Measurements from ENCODE around the gene FOXI1.

The FOXI1 gene

DNA sequence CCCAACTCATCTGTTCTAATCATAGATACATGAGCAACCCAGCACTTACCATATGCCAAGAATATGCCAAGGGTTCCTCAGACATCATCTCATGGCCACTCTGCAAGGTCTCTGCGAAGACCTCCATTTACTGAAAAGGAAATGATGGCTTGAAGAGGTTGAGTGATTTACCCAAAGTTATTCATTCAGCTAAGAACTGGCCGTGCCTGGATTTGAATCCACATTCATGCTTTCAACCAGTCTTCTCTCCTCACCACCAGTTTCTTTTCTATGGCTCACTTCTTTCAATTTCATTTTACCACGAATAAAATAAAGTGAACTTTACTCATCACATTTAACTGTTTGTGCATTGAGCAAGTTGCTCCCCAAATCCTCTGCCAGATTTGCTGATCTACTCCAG is 27.2 kb upstream of the FOXI1 start:
- no peak for DNase-seq
- CTCF ChIA-PET: interaction anchor here (1.2 kb wide), 1 partner anchor 113 kb away, joined by 5 read pairs; no protein-coding TSS in a partner anchor
- no peaks in the 10 kb centered on the region for H3K9me3 ChIP-seq (ENCODE audit: control extremely low read depth in 1 of 5, control insufficient read depth in 4 of 5, insufficient read depth in 2 of 5, low read depth in 1 of 5, low read length in 4 of 5)
- H3K36me3 ChIP-seq (ENCODE audit: control insufficient read depth in 4 of 4, insufficient read depth in 4 of 4, low read length in 3 of 4): peaks cover 38 to 94% (median 75%) of the 10 kb centered on the region in 4 experiments
- H3K27ac ChIP-seq (ENCODE audit: insufficient read depth in 1 of 2, low read depth in 1 of 2, low read length in 2 of 2, poor library complexity in 1 of 2, severe bottlenecking in 2 of 2): no peak overlapping the region
- H3K4me3 ChIP-seq (ENCODE audit: control insufficient read depth in 1 of 7, extremely low read depth in 1 of 7, insufficient read depth in 4 of 7, low read depth in 2 of 7, low read length in 6 of 7): no peak overlapping the region
- H3K4me1 ChIP-seq (ENCODE audit: control extremely low read depth in 1 of 4, control insufficient read depth in 4 of 4, insufficient read depth in 4 of 4, low read length in 3 of 4): no peaks in the 10 kb centered on the region
- POLR2A ChIA-PET: no interaction called here
- 95% methylated on average over 3 of the region's 3 CpGs for WGBS (ENCODE audit: insufficient coverage)
- H3K27me3 ChIP-seq (replicated peaks in 2 of 5; ENCODE audit: control insufficient read depth in 4 of 5, insufficient read depth in 5 of 5, low read length in 4 of 5): no peaks in the 10 kb centered on the region

- H3K4me1 ChIP-seq (ENCODE audit: control extremely low read depth in 1 of 4, control insufficient read depth in 4 of 4, insufficient read depth in 4 of 4, low read length in 3 of 4): no peaks in the 10 kb centered on the region
- H3K9me3 ChIP-seq (ENCODE audit: control extremely low read depth in 1 of 5, control insufficient read depth in 4 of 5, insufficient read depth in 2 of 5, low read depth in 1 of 5, low read length in 4 of 5): no peaks in the 10 kb centered on the region
- peaks cover 38 to 98% (median 80%) of the 10 kb centered on the region in 4 experiments for H3K36me3 ChIP-seq (ENCODE audit: control insufficient read depth in 4 of 4, insufficient read depth in 4 of 4, low read length in 3 of 4)
- H3K27ac ChIP-seq (ENCODE audit: insufficient read depth in 1 of 2, low read depth in 1 of 2, low read length in 2 of 2, poor library complexity in 1 of 2, severe bottlenecking in 2 of 2): no peak overlapping the region
- H3K27me3 ChIP-seq (replicated peaks in 2 of 5; ENCODE audit: control insufficient read depth in 4 of 5, insufficient read depth in 5 of 5, low read length in 4 of 5): no peaks in the 10 kb centered on the region
- ChIA-PET POLR2A (no interaction called here), CTCF (interaction anchor here (0.6 to 1.2 kb wide), 2 partner anchors 114 to 326 kb away, joined by 3 to 5 read pairs; no protein-coding TSS in a partner anchor)
- no peak for DNase-seq
- 100% methylated on average over 12 of the region's 13 CpGs for WGBS (ENCODE audit: insufficient coverage)
- H3K4me3 ChIP-seq (ENCODE audit: control insufficient read depth in 1 of 7, extremely low read depth in 1 of 7, insufficient read depth in 4 of 7, low read depth in 2 of 7, low read length in 6 of 7): no peak overlapping the region
Measured at GRCh38 chr5:170078931-170079330, 26.8 kb upstream of the FOXI1 start.

DNA sequence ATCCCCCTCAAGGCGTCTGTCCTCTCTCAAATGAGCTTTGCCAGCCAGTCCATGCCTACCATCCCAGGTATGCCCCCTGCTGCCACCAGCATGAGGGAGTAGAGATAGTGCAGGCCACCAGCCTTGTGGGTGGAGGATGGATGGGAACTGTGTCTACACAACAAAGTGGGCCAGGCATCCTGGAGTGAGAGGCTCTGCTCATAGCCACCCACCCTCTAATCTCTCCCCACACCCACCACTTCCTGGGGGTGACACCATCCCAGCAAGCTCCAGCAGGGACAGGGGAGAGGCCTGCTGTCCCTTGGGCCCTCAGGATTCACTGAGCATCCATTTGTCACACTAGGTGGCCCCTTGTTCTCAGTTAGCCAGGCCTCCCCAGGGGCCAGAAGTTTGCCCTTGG is 25.5 kb upstream of the FOXI1 start:
- POLR2A ChIA-PET: no interaction called here
- Histone ChIP-seq H3K27ac (ENCODE audit: insufficient read depth in 1 of 2, low read depth in 1 of 2, low read length in 2 of 2, poor library complexity in 1 of 2, severe bottlenecking in 2 of 2) (no peak overlapping the region), H3K4me3 (ENCODE audit: control insufficient read depth in 1 of 7, extremely low read depth in 1 of 7, insufficient read depth in 4 of 7, low read depth in 2 of 7, low read length in 6 of 7) (no peak overlapping the region), H3K27me3 (replicated peaks in 2 of 5; ENCODE audit: control insufficient read depth in 4 of 5, insufficient read depth in 5 of 5, low read length in 4 of 5) (no peaks in the 10 kb centered on the region), H3K36me3 (ENCODE audit: control insufficient read depth in 4 of 4, insufficient read depth in 4 of 4, low read length in 3 of 4) (peaks cover 34 to 100% (median 77%) of the 10 kb centered on the region in 4 experiments), H3K4me1 (ENCODE audit: control extremely low read depth in 1 of 4, control insufficient read depth in 4 of 4, insufficient read depth in 4 of 4, low read length in 3 of 4) (no peaks in the 10 kb centered on the region), H3K9me3 (ENCODE audit: control extremely low read depth in 1 of 5, control insufficient read depth in 4 of 5, insufficient read depth in 2 of 5, low read depth in 1 of 5, low read length in 4 of 5) (no peaks in the 10 kb centered on the region)
- 100% methylated on average over 1 of the region's 1 CpG for WGBS (ENCODE audit: insufficient coverage)
- DNase-seq: no peak
- CTCF ChIA-PET: no interaction called here

- ChIA-PET POLR2A (no interaction called here), CTCF (no interaction called here)
- no peak for DNase-seq
- Histone ChIP-seq H3K36me3 (ENCODE audit: control insufficient read depth in 4 of 4, insufficient read depth in 4 of 4, low read length in 3 of 4) (peaks cover 34 to 100% (median 78%) of the 10 kb centered on the region in 4 experiments), H3K9me3 (ENCODE audit: control extremely low read depth in 1 of 5, control insufficient read depth in 4 of 5, insufficient read depth in 2 of 5, low read depth in 1 of 5, low read length in 4 of 5) (no peaks in the 10 kb centered on the region), H3K4me1 (ENCODE audit: control extremely low read depth in 1 of 4, control insufficient read depth in 4 of 4, insufficient read depth in 4 of 4, low read length in 3 of 4) (no peaks in the 10 kb centered on the region), H3K4me3 (ENCODE audit: control insufficient read depth in 1 of 7, extremely low read depth in 1 of 7, insufficient read depth in 4 of 7, low read depth in 2 of 7, low read length in 6 of 7) (no peak overlapping the region), H3K27me3 (replicated peaks in 2 of 5; ENCODE audit: control insufficient read depth in 4 of 5, insufficient read depth in 5 of 5, low read length in 4 of 5) (no peaks in the 10 kb centered on the region), H3K27ac (ENCODE audit: insufficient read depth in 1 of 2, low read depth in 1 of 2, low read length in 2 of 2, poor library complexity in 1 of 2, severe bottlenecking in 2 of 2) (no peak overlapping the region)
- 80% methylated on average over 6 of the region's 8 CpGs for WGBS (ENCODE audit: insufficient coverage)
Measured at GRCh38 chr5:170080786-170081445, 24.8 kb upstream of the FOXI1 start.

DNA sequence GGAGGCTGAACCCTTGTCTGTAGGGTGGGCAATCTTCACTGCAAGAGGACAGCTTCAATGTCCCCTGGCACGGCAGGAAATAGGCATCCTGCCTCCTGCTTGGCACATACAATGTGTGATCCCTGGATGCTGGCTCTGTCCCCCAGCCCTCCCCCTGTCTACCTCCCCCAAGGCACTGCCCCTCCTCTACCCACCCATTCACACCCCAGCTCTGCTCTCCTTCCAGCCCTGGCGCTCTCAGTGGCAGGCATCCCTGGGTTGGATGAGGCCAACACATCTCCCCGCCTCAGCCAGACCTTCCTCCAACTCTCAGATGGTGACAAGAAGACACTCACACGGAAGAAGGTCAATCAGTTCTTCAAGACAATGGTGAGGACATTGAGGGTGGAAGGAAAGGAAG is 24.1 kb upstream of the FOXI1 start:
- Histone ChIP-seq H3K9me3 (ENCODE audit: control extremely low read depth in 1 of 5, control insufficient read depth in 4 of 5, insufficient read depth in 2 of 5, low read depth in 1 of 5, low read length in 4 of 5) (no peaks in the 10 kb centered on the region), H3K36me3 (ENCODE audit: control insufficient read depth in 4 of 4, insufficient read depth in 4 of 4, low read length in 3 of 4) (peaks cover 29 to 96% (median 76%) of the 10 kb centered on the region in 4 experiments), H3K4me3 (ENCODE audit: control insufficient read depth in 1 of 7, extremely low read depth in 1 of 7, insufficient read depth in 4 of 7, low read depth in 2 of 7, low read length in 6 of 7) (no peak overlapping the region), H3K4me1 (ENCODE audit: control extremely low read depth in 1 of 4, control insufficient read depth in 4 of 4, insufficient read depth in 4 of 4, low read length in 3 of 4) (no peaks in the 10 kb centered on the region), H3K27ac (ENCODE audit: insufficient read depth in 1 of 2, low read depth in 1 of 2, low read length in 2 of 2, poor library complexity in 1 of 2, severe bottlenecking in 2 of 2) (no peak overlapping the region), H3K27me3 (replicated peaks in 2 of 5; ENCODE audit: control insufficient read depth in 4 of 5, insufficient read depth in 5 of 5, low read length in 4 of 5) (no peaks in the 10 kb centered on the region)
- ChIA-PET CTCF (no interaction called here), POLR2A (no interaction called here)
- 100% methylated on average over 3 of the region's 4 CpGs for WGBS (ENCODE audit: insufficient coverage)
- no peak for DNase-seq

GRCh38 chr5:170082701-170083100 is 23.0 kb upstream of the FOXI1 start:
- ChIA-PET POLR2A (no interaction called here), CTCF (interaction anchor here (1.0 to 3.2 kb wide), 2 partner anchors 12 to 17 kb away, joined by 4 to 12 read pairs; no protein-coding TSS in a partner anchor)
- H3K9me3 ChIP-seq (ENCODE audit: control extremely low read depth in 1 of 5, control insufficient read depth in 4 of 5, insufficient read depth in 2 of 5, low read depth in 1 of 5, low read length in 4 of 5): no peaks in the 10 kb centered on the region
- no peaks in the 10 kb centered on the region for H3K27me3 ChIP-seq (replicated peaks in 2 of 5; ENCODE audit: control insufficient read depth in 4 of 5, insufficient read depth in 5 of 5, low read length in 4 of 5)
- no peak overlapping the region for H3K4me3 ChIP-seq (ENCODE audit: control insufficient read depth in 1 of 7, extremely low read depth in 1 of 7, insufficient read depth in 4 of 7, low read depth in 2 of 7, low read length in 6 of 7)
- no peaks in the 10 kb centered on the region for H3K4me1 ChIP-seq (ENCODE audit: control extremely low read depth in 1 of 4, control insufficient read depth in 4 of 4, insufficient read depth in 4 of 4, low read length in 3 of 4)
- 91% methylated on average over 6 of the region's 7 CpGs for WGBS (ENCODE audit: insufficient coverage)
- H3K36me3 ChIP-seq (ENCODE audit: control insufficient read depth in 4 of 4, insufficient read depth in 4 of 4, low read length in 3 of 4): peaks cover 25 to 93% (median 67%) of the 10 kb centered on the region in 4 experiments
- H3K27ac ChIP-seq (ENCODE audit: insufficient read depth in 1 of 2, low read depth in 1 of 2, low read length in 2 of 2, poor library complexity in 1 of 2, severe bottlenecking in 2 of 2): no peak overlapping the region
- DNase-seq: no peak

DNA sequence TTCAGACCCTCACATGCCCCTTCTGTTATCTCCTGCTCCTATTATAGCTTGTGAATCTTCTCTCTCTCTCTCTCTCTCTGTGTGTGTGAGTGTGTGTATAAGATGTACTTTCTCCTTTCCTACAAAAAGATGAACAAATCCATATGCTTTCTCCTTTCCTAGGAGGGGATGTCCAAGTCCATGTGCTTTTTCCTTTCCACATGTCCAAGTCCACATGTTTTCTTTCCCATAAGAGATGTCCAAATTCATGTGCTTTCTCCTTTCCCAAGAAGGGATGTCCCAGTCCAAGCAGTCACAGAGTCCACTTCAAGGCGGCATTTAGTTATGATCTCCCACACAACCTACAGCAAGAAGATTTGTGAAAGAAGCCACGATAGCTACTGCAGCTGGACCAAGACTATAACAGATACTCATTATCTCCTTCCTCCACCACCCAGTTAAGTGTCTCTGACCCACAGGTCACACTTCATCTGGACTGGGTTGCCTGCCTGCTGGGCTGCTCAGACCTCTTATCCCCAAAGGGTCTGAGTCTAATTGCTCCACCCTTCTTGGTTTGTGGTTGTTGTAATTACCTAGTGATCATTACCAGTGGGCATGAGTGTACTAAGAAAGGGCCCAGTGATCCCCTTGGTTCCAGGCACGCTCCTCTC is 18.4 kb upstream of the FOXI1 start:
- Histone ChIP-seq H3K9me3 (ENCODE audit: control extremely low read depth in 1 of 5, control insufficient read depth in 4 of 5, insufficient read depth in 2 of 5, low read depth in 1 of 5, low read length in 4 of 5) (no peaks in the 10 kb centered on the region), H3K27ac (ENCODE audit: insufficient read depth in 1 of 2, low read depth in 1 of 2, low read length in 2 of 2, poor library complexity in 1 of 2, severe bottlenecking in 2 of 2) (no peak overlapping the region), H3K27me3 (replicated peaks in 2 of 5; ENCODE audit: control insufficient read depth in 4 of 5, insufficient read depth in 5 of 5, low read length in 4 of 5) (no peaks in the 10 kb centered on the region), H3K4me3 (ENCODE audit: control insufficient read depth in 1 of 7, extremely low read depth in 1 of 7, insufficient read depth in 4 of 7, low read depth in 2 of 7, low read length in 6 of 7) (no peak overlapping the region), H3K36me3 (ENCODE audit: control insufficient read depth in 4 of 4, insufficient read depth in 4 of 4, low read length in 3 of 4) (peaks cover 3 to 47% (median 29%) of the 10 kb centered on the region in 4 experiments), H3K4me1 (ENCODE audit: control extremely low read depth in 1 of 4, control insufficient read depth in 4 of 4, insufficient read depth in 4 of 4, low read length in 3 of 4) (no peaks in the 10 kb centered on the region)
- DNase-seq: no peak
- CTCF ChIA-PET: no interaction called here
- WGBS (ENCODE audit: insufficient coverage): 100% methylated on average over 3 of the region's 3 CpGs
- POLR2A ChIA-PET: no interaction called here

Measured in common myeloid progenitor, CD34-positive (primary cell).